T-helper 2 cell treated with Interferon-gamma antibody and Interleukin-4, amounts not matched to agents 5 μg/mL and 100 μg/mL, for 36 hours (primary cell): ENCODE results near the gene TMEM125.

Experiments
- DNase-seq: peaks from one replicate; pipeline ENCODE4 v3.0.0; 2021; ENCODE audit warnings: low spot score
- H3K27ac Mint-ChIP-seq: one replicate; pipeline ENCODE4 v1.8.0; 2021; ENCODE audit warnings: mild to moderate bottlenecking, mixed read lengths
- H3K27me3 Mint-ChIP-seq: one replicate; pipeline ENCODE4 v1.8.0; 2021; ENCODE audit warnings: low read depth, mixed read lengths
- H3K36me3 Mint-ChIP-seq: one replicate; pipeline ENCODE4 v1.8.0; 2021; ENCODE audit warnings: low read depth, mixed read lengths
- H3K4me1 Mint-ChIP-seq: one replicate; pipeline ENCODE4 v1.8.0; 2021; ENCODE audit warnings: low read depth, mixed read lengths
- H3K4me3 Mint-ChIP-seq: one replicate; pipeline ENCODE4 v1.8.0; 2022; ENCODE audit warnings: mild to moderate bottlenecking, moderate library complexity, mixed read lengths
- H3K9me3 Mint-ChIP-seq: one replicate; pipeline ENCODE4 v1.8.0; 2021; ENCODE audit warnings: mixed read lengths

TMEM125 gene

DNA sequence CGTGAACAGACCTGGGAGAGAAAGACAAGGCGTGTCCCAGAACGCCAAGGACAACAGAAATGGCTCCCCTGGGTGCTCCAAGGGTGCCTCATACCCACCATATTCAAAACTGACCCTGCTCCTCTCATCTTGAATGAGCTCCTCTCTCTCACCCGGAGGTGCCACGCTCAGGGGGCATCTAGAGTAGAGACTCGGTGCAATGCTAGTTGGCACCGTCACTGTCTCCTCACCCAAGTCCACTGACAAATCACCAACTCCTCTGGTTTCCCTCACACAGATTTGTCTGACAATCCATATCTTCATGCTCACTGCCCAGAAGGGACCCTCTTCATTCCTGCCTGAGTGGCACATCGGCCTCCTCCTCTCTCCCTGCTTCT lies 5.0 kb downstream of the TMEM125 start:
- peak overlapping the region; percentile 89 for H3K27ac Mint-ChIP-seq
- H3K4me1 Mint-ChIP-seq: peaks cover 21% of the 10 kb centered on the region
- peak overlapping the region; percentile 68 for H3K4me3 Mint-ChIP-seq
- peaks cover 8% of the 10 kb centered on the region for H3K36me3 Mint-ChIP-seq
- DNase-seq: no peak
- peaks cover 12% of the 10 kb centered on the region for H3K9me3 Mint-ChIP-seq
- peaks cover 5% of the 10 kb centered on the region for H3K27me3 Mint-ChIP-seq

DNA sequence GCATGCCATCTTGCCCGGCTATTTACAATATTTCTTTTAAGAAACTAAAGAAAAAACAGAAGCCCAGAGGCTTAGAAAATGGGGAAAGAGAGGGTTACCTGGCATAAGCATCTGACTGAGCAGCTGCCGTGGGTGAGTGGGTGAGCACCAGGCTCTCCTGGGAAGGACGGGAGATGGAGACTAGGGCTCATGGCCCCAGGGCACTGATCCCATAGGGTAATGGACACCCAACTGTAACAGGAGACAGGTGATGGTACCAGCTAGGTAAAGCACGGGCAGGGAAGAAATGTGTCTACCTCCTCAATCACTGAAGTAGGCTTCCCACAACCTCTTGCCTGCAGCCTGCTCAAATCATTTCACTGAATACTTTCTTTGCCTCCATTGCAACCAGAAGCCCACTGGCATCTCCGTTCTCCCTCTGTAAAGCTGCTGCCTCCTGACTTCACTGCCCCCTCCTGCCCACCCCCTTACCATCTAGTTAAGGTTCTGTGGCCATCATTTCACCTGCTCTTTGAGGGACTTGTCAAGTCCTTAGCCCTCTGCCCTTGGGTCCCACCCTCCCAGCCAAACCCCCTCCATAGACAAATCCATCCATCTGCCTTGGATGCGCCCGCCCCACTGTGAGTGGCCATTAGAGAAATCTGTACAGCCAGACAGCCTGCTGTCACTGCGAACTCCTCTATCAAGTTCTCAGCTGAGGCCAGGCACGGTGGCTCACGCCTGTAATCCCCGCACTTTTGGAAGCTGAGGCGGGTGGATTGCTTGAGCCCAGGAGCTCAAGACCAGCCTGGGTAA lies 6.2 kb downstream of the TMEM125 start:
- H3K27ac Mint-ChIP-seq: no peak overlapping the region
- no peak overlapping the region for H3K4me3 Mint-ChIP-seq
- peaks cover 18% of the 10 kb centered on the region for H3K4me1 Mint-ChIP-seq
- H3K27me3 Mint-ChIP-seq: peaks cover 5% of the 10 kb centered on the region
- no peak for DNase-seq
- peaks cover 12% of the 10 kb centered on the region for H3K9me3 Mint-ChIP-seq
- peaks cover 8% of the 10 kb centered on the region for H3K36me3 Mint-ChIP-seq

DNA sequence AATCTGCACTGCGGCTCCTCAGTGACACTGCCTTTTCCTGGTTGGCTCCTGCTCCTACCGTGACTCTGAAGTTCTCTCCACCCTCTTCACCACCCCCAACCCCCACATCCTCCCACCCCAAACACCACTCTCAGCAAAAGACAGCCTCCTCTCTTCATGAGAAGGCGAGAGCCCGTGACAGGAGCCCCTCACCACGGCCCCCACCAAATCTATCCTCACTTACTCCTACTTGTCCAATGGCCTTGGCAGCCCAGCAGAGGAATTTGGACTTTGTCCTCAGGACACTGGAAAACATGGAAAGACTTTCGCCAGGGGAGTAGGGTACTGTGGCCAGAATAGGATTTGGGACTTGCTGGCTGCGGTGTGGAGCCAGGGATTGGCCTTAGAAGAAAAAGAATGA lies 6.9 kb downstream of the TMEM125 start:
- H3K36me3 Mint-ChIP-seq: peaks cover 8% of the 10 kb centered on the region
- peaks cover 13% of the 10 kb centered on the region for H3K4me1 Mint-ChIP-seq
- no peak overlapping the region for H3K27ac Mint-ChIP-seq
- H3K27me3 Mint-ChIP-seq: peaks cover 2% of the 10 kb centered on the region
- H3K4me3 Mint-ChIP-seq: no peak overlapping the region
- DNase-seq: no peak
- peaks cover 12% of the 10 kb centered on the region for H3K9me3 Mint-ChIP-seq

DNA sequence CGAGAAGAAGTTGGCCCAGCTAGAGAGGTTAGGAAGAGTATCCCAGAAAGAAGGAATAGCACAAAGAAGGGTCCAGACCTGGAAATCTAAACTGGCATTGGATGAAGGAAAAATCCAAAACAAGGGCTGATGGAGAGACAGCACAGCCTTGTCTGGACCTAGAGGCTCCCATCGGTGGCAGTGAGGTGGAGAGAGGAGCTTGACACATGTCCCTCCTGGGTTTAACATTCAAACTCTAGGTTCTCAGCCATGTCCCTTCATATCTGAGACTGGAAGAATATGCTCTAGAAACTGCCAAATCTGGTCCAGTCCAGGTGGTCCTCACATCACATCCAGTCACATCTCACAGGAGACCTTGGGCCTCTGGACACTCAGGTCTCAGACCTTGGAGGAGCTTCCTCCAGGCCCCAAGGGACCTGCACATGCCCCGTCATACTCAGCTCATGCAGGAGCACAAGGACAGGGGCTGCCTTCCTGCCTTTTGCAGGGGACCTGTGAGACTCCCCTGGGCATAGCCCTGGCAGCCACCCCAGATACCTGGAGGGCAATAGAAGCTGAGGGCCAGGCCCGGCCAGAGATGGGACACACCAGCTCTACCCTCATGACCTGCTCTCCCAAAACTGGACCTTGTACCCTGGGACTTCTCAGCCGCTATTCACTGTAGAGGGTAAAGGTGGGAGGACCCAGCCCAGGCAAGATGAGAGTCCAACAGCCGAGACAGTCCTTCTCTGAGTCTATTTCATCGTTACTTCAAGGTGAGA lies 7.5 kb downstream of the TMEM125 start:
- Mint-ChIP-seq H3K27ac (no peak overlapping the region), H3K4me1 (peaks cover 12% of the 10 kb centered on the region), H3K36me3 (peaks cover 8% of the 10 kb centered on the region), H3K4me3 (no peak overlapping the region), H3K9me3 (peaks cover 12% of the 10 kb centered on the region), H3K27me3 (no peaks in the 10 kb centered on the region)
- DNase-seq: no peak

DNA sequence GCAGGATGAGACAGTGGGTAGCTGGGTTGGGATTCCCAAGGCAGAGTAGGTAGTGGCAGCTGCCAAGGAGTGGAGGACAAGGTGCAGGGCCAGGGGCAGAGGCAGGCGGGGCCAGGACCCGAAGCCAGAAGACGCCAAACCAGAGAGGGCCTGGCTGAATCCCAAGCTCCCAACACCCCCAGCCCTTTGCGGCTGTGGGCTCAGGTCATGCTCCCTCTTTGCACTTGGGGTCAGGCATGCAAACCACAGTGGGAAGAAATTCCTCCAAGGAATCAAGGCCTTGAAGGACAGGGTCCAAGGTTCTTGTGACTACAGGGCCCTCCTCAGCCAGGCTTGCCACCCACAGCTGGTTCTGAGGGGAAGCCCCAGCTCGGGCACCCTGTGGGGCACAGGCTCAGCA lies 9.4 kb downstream of the TMEM125 start:
- no peak for DNase-seq
- Mint-ChIP-seq H3K27me3 (no peaks in the 10 kb centered on the region), H3K27ac (no peak overlapping the region), H3K36me3 (peaks cover 6% of the 10 kb centered on the region), H3K4me3 (no peak overlapping the region), H3K4me1 (peaks cover 11% of the 10 kb centered on the region), H3K9me3 (peaks cover 11% of the 10 kb centered on the region)

DNA sequence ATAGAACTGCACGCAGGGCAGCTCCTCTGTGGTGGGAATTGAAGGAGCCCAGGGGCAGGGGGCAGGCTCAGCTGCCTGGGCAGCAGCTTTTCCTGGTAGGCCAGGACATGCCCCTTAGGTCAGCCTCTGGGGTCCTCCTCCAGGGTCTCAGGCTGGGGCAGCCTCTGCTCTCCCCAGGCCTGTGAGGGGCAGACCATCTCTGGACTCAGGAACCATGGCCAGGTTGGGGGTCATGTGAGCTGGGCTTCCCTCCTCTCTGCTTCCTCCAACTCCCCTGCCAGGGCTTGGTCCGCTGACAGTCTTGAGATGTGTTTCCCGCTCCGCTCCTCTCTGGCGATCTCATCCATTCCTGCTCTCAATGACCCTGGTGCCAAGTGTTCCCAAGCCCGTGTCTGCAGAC lies 9.9 kb downstream of the TMEM125 start:
- Mint-ChIP-seq H3K27ac (peak overlapping the region; percentile 5), H3K4me1 (peaks cover 6% of the 10 kb centered on the region), H3K36me3 (peaks cover 2% of the 10 kb centered on the region), H3K4me3 (no peak overlapping the region), H3K27me3 (no peaks in the 10 kb centered on the region), H3K9me3 (peaks cover 6% of the 10 kb centered on the region)
- DNase-seq: no peak

DNA sequence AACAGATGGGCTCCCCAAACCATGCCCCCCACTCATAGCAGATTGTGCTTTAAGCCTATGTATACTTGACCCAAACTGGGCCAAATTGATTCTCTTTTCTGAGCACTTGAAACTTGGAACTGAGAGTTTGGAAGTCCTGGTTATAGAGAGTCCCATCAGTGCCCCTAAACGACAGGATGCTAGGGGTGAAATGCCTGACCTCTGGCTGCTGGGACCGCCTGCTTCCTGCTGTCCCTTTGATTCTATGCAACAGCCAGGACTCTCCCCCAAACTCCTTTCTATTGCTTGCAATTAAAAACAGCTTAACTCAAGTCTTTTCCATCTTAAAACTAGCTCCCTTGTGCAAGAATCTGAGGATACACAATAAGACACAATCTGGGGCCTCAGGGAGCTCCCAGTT lies 10.9 kb downstream of the TMEM125 start:
- Mint-ChIP-seq H3K36me3 (no peaks in the 10 kb centered on the region), H3K4me1 (no peaks in the 10 kb centered on the region), H3K27me3 (no peaks in the 10 kb centered on the region), H3K27ac (no peak overlapping the region), H3K4me3 (no peak overlapping the region), H3K9me3 (no peaks in the 10 kb centered on the region)
- no peak for DNase-seq

DNA sequence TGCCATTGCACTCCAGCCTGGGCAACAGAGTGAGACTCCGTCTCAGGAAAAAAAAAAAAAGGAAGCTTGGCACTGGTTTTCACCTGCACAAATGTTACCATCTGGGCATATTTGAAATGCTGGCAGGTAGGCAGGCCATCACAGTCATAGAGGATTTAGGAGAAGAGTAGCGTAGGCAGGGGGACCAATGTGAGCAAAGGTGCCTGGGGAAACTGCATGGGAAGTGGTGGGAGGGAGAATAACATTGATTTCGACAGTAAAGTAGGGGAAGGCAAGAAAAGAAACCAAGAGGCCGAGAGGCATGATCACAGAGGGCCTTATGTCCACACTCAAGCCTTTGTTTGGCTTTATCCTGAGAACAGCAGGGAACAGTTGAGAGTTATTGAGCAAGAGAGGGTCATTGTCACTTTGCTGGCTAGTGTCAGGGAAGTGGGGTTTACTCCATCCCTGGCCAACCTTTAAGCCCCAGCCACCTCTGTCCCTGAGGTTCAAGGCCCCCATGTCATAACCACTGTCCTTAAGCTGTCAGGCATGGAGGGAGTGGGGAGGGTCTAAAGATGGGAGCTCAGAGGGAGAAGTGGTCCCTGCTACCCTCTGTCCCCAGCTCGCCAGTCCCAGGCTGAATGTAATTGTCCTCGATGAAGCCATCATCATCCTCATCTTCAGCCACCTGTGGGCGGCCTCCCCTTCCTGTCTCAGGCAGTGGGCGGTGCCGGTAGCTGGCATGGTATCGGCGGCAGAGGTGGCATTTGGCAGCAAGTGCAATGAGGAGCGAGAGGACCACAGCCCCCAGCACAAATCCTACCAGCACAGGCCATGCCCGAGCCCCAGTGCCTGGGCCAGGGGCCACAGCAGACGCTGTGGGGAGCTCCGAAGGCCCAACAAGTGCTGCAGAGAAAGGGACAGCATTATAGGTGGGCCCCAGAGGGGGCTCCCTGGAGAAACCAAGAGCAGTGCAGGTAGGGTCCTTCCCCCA lies 12.7 kb downstream of the TMEM125 start:
- Mint-ChIP-seq H3K9me3 (no peaks in the 10 kb centered on the region), H3K4me3 (no peak overlapping the region), H3K36me3 (no peaks in the 10 kb centered on the region), H3K4me1 (no peaks in the 10 kb centered on the region), H3K27me3 (peaks cover 3% of the 10 kb centered on the region), H3K27ac (no peak overlapping the region)
- no peak for DNase-seq

DNA sequence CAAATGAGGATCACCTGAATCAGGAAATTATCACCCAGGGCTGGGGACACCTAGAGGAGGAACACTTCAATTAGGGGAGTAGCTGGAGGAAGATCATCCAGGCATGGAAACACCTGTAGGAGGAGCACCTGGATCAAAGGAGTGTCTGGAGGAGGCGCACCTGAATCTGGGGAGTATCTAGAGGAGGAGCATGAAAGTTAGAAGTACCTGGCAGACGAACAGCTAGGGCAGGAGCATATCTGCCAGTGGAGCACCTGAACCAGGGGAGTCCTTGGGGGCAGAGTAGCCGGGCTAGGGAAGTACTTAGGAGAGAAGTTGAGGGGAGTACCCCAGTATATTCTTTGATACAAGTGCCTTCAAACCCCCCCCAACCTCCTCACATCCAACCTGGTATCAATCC lies 14.3 kb downstream of the TMEM125 start:
- Mint-ChIP-seq H3K4me3 (no peak overlapping the region), H3K27ac (no peak overlapping the region), H3K9me3 (no peaks in the 10 kb centered on the region), H3K4me1 (no peaks in the 10 kb centered on the region), H3K27me3 (peaks cover 3% of the 10 kb centered on the region), H3K36me3 (no peaks in the 10 kb centered on the region)
- no peak for DNase-seq

DNA sequence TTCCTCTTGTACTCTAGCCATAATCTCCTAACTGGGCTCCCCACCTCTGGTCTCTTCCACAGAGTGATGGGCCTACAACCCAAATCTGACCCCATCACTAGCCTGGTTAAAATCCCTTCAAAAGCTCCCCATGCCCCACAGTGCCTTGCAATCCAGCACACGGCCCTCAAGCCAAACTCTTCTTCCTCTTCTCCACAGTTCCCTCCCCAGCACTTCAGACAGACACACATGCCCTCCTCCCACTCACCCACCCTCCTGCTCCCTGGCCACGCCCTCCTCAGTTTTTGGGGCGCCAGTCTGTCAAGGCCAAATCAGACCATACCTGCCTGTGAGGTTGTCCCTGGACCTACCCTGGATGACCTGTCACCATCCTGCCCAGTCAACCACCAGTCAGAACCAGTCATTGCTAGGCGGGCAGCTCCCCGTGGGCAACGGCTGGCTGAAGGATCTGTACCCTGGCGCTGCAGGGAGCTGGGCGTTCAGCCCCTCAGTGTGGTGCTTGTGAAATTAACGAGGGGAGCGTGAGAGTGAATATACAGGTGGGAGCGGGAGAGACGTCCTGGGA lies 14.8 kb downstream of the TMEM125 start:
- no peaks in the 10 kb centered on the region for H3K36me3 Mint-ChIP-seq
- H3K4me1 Mint-ChIP-seq: no peaks in the 10 kb centered on the region
- H3K27ac Mint-ChIP-seq: no peak overlapping the region
- H3K9me3 Mint-ChIP-seq: no peaks in the 10 kb centered on the region
- no peak for DNase-seq
- peaks cover 3% of the 10 kb centered on the region for H3K27me3 Mint-ChIP-seq
- no peak overlapping the region for H3K4me3 Mint-ChIP-seq

DNA sequence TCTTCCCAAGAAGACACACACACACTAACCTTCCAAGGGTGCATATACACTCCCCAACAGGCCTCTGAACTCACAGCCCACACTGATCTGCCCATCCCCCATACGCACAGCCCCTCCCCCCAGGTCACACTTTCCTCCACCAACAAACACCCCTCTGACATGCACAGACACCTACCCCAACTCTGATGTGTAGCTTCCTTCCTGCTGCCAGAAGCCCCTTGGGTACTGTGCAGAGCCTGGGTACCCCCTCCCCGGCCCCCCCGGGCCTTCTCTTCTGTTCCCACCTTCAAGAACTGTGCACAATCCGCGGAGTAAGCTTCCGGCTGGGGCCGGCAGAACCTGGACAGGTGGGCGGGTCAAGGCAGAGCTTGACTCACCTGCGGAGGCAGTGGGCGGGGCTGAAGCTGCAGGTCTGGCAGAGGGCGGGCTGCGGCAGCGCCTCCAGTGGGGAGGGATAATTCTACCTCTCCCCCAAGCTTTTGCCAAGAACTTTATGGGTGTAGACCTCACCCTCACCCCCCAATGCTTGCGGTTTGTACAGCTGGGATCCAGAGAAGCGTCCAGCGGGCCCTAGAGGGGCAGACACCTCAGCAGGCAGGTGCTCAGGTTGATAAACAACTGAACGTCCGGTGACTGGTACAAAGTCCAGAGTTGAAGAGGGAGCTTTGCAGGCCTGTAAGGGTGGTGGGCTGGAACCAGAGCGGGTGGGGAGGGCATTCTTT lies 15.6 kb downstream of the TMEM125 start, which contains the start of gene C1orf210:
C1orf210 (minus strand) TSS at position 313 of the 722 bp plus-strand sequence. CDS start 2,311 bp downstream, outside the sequence.
- no peak within 1 kb of the TSS for H3K4me3 Mint-ChIP-seq
- H3K4me1 Mint-ChIP-seq: no peaks in the 10 kb centered on the region
- peaks cover 3% of the 10 kb centered on the region for H3K27me3 Mint-ChIP-seq
- H3K36me3 Mint-ChIP-seq: no peaks in the 10 kb centered on the region
- H3K9me3 Mint-ChIP-seq: no peaks in the 10 kb centered on the region
- no peak within 1 kb of the TSS for H3K27ac Mint-ChIP-seq
- no peak for DNase-seq

DNA sequence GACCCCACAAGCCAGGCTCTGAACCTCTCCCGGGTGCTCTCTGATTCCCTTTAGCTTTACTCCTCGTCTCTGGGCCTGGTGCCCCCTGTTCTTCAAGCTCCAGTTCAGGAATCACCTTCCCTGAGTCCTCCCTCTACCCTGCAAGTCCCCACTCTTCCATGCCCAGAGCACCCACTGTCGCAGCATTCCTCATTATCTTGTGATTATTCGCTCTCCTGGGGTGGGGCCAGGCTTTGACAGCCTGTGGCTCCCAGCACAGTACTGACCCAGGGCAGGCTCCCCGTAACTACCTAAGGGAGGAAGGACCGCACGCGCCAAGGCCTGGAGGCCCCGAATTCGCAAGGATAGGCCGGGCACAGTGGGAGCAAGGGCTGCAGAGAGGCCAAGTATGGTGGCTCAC lies 16.3 kb downstream of the TMEM125 start:
- Mint-ChIP-seq H3K36me3 (no peaks in the 10 kb centered on the region), H3K4me3 (no peak overlapping the region), H3K27me3 (peaks cover 3% of the 10 kb centered on the region), H3K9me3 (no peaks in the 10 kb centered on the region), H3K4me1 (no peaks in the 10 kb centered on the region), H3K27ac (no peak overlapping the region)
- no peak for DNase-seq

DNA sequence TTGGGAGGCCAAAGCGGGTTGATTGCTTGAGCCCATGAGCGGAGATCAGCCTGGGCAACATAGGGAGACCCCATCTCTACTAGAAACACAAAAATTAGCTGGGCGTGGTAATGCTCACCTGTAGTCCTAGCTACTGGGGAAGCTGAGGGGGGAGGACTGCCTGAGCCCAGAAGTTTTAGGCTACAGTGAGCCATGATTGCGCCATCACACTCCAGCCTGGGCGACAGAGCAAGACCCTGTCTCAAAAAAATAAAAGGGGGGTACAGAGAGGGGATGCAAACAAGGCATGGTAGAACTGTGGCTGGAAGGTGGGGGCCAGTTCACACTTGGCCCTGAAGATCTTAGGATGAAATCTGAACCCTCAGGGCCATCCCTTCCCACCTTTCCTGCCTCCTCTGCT lies 16.8 kb downstream of the TMEM125 start:
- DNase-seq: no peak
- Mint-ChIP-seq H3K4me1 (no peaks in the 10 kb centered on the region), H3K4me3 (no peak overlapping the region), H3K27ac (no peak overlapping the region), H3K27me3 (peaks cover 3% of the 10 kb centered on the region), H3K36me3 (no peaks in the 10 kb centered on the region), H3K9me3 (no peaks in the 10 kb centered on the region)
